ENCODE data around the gene POLG2.

The POLG2 gene

DNA sequence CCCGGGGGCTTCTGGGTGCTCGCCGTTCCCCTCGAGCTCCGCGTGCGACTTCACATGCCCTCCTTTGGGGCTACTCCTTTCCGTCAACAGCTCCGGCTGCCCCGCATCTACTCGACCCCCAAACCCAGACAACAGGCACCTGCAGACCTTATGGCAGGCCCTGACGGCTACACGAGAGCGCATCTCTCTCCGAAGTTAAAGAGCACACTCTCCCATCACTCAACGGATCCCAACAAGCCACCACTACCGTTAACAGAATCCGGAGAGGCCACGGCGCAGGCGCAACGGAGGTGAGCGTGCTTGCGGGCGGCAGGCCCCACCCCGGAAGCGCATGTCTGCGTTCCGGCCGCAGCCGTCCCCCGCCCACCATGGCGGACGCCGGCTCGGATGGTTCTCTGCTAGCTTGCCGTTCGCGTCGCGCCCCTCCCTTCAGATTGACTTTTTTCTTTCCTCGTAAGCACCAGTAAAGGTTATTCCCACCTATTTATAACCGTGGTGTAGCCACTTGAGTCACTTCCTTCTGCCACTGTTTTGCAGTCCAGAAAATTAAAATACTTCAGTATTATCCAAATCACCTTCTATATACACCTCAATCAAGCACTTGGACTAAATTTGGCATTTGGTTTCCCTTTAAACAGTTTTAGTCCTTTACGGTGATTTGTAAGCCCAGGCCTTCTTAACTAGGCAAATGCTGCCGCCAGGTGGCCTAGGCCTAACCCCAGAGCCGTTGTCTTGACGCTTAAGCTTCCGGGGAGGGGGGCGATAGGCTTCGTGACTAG lies at the start of gene POLG2:
Gene POLG2, minus strand, starts transcription at position 269 of the 779 bp plus-strand sequence. Its CDS starts 86 bp downstream, at position 183.
- peak; percentile 92 to 93 for DNase-seq (ENCODE audit: low read depth in 2 of 2)

DNA sequence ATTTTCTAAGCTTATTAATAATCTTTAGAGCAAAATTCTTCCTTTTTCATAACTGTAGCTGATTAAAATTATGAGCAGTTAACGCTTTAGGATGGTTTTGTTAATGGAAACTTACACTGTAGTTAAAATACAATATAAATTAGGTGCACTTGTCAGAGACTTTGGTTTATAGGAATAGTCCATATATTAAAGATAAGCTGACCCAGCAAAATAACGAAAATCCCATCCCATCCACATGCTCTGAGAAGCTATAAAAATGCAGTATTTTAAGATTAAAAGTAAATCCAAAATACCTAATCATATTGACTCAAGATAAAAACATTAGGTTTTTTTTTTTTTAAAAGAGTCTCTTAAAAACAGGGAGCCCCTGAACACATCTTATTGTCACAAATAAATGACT lies 47.9 kb upstream of the POLG2 start:
- no peak for DNase-seq (ENCODE audit: low read depth in 2 of 2)

DNA sequence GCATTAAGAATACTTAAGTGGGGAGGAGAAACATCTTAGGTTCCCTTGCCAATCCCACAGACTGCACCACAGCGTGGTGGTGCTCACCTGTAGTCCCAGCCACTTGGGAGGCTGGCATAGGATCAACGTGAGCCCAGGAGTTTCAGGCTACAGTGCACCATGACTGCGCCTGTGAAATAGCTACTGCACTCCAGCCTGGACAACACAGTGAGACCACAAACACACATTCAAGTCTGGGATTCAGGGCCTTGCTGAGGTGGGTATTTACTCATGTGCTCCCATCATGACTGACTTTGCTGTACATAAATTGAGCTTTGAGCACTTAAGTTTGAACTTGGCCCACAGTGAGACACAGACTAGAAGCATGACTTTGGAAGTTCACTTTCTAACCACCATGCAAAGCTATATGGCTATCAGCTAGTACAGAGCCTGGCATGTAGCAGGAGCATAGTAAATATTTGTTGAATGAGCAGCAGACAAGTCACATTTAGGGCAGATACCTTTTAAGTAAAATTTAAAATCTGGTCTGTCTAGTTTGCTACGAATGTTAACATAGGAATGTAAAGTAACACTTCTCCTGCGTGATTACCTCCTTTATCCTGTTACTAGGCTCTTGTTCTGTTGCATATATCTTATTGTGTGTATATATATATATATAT lies 43.4 kb upstream of the POLG2 start:
- no peak for DNase-seq (ENCODE audit: low read depth in 2 of 2)

DNA sequence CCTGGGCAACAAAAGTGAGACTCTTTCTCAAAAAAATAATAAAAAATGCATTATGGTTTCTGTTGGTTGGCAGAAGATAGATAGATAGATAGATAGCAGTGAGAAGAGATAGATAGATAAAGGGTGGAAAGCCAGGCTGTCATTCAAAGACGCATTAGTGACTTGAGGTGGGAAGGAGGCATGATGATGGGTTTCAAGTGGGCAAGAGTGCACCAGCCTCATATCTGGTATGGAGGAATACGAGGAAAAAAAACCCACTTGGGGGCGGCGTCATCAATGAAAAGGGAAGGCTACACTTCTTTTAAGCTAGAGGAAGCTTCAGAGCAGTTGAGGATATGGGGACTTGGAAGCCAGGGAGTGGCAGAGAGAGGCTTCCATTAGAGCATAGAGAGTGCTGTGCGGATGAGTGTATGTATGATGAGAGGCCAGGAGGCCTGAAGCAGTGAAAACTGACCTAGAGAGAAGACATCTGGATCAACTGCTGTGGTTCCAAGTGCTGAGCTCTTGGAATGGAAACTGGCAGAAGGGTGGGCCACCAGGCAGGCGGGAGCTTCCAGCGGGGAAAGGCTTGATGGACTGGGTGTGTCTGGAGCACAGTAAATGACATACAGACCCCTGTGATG lies 41.8 kb upstream of the POLG2 start:
- no peak for DNase-seq (ENCODE audit: low read depth in 2 of 2)

DNA sequence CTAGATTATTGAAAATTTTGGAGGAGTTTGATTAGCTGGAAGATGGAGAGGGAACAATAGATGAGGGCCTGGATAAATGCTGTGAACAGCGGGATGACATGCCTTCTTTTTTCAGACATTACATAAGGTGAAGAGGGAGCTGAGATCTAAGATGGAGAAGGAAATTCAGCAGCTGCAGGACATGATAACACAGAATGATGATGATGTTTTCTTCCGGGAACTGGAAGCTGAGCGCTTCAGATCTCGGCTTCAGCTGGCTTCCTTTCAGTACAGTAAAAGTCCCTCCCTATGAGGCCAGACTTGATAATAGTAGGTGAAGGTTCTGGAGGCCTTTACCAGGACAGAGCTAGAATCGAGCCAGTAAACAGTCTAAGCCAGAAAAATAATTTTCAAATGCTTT lies 40.6 kb upstream of the POLG2 start:
- no peak for DNase-seq (ENCODE audit: low read depth in 2 of 2)

DNA sequence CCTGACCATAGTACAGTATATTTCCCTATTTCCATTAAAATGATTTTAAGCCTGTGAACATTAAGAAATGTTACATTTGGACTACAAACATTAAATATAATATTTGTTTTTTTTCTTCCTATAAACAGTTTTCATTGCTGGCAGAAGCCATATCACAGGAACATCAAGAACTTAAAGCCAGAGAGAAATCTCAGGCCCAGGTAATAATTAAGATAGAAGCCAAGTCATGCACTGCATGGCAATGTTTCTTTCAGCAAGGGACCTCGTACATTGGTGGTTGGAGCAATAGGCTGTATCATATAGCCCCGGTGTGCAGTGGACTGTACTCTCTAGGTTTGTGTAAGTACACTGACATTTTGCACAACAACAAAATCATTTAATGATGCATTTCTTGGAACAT lies 40.1 kb upstream of the POLG2 start:
- no peak for DNase-seq (ENCODE audit: low read depth in 2 of 2)

DNA sequence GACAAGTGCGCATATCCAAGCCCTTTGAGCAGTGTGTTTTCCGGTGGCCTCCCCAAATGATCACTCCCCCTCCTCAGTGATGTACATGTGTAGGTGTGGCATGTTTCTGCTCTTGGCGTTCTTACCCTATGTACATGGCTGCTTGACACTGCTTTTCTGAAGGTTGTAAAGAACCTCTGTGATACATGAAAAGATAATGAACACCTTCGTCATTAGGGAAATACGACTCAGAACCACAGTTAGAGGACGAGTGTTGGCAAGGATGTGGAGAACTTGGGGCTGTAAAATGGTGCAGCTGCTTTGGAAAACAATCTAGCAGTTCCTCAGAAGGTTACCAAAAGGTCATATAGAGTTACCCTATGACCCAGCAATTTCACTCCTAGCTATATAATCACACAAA lies 38.5 kb upstream of the POLG2 start:
- DNase-seq (ENCODE audit: low read depth in 2 of 2) = no peak

DNA sequence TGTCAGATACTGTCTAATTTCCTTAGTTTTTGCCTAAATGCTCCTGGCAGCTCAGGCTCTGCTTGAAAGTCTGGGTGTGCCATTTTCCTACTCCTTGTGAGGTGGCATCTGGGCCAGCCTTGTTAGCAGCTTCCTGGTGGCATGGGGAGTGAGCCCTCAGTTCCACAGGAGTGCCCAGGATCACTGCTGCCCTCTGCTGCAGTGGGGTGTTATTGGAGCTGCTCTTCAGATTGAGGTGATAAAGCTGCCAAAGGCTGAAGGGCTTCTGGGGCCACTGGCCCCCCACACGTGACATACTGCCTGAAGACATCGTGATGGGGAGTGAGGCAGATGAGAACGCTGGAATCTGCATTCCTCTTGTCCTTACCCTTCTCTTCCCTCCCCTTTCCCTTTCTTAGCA lies 37.3 kb upstream of the POLG2 start:
- DNase-seq (ENCODE audit: low read depth in 2 of 2) = no peak

DNA sequence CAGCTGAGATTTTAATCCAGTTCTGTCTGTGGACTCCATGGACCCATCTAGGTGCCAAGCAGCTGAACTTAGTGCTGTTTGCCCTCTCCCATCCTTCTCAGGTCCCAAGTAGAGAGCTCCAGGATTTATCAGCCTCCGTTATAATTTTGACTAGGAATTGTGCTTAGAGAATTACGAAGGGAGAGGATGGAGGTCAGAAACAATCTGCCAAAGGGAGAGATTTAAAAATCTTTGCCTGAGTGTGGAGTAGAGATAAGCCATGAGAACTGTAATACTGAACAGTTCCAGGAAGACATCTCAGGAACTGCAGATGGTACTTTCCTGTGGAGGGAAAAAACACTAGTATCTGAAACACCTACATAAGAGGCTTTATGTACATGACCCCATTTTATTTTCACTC lies 36.9 kb upstream of the POLG2 start:
- DNase-seq (ENCODE audit: low read depth in 2 of 2) = no peak

DNA sequence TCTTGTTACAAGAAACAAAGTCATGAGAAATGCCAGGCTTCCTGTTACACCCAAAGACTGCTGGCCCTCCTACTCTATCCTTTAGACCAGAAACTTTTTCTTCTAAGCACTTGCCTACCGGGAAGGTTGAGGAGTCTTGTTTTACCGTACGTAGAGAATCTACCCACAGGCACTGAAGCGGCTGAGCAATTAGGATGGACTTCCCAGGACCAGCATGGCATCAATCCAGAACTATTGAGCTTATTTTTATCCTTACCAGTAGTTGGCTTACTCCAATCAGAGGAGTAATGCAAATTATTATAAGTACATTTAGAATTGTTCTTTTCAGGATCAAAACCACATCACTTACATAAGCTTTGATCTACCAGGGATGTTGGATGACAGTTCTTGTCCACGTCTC lies 35.6 kb upstream of the POLG2 start:
- DNase-seq (ENCODE audit: low read depth in 2 of 2) = no peak

DNA sequence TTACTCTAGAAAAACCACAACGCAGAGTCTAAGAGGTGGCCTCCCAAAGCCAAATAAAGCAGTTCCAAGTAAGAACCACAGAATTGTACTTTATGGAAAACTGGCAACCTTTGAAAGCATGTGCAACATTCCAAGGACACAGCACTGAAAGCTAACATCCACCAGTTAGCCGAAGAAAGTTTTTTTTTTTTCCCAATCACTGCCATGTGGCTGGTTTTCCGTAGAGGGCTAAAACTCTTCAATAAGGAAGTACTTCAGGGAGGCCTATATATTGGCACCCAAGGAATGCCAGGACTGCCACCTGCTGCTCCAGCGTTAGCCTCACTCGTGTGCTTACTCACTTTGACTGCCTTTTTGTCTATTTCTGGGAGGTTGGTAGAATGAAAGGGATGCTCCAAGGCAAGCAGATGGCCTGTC lies 35.1 kb upstream of the POLG2 start:
- no peak for DNase-seq (ENCODE audit: low read depth in 2 of 2)

DNA sequence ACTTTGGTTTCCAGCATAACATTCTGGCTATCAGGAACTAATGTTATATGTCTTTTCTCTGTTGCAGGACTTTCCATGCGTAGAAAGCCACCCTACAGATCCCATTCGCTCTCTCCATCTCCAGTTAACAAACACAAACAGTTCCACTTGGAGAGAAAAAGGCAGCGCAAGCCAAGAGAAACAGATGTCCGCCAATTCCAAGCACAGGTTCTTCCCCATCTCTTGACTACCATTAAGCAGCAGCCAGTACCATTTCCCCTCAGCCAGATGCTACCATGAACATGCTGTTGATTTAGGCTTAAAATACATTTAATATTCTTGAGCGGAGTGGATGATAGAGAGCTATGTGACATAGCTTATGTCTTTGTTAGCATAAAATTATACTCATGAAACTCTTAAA lies 32.4 kb upstream of the POLG2 start:
- no peak for DNase-seq (ENCODE audit: low read depth in 2 of 2)

DNA sequence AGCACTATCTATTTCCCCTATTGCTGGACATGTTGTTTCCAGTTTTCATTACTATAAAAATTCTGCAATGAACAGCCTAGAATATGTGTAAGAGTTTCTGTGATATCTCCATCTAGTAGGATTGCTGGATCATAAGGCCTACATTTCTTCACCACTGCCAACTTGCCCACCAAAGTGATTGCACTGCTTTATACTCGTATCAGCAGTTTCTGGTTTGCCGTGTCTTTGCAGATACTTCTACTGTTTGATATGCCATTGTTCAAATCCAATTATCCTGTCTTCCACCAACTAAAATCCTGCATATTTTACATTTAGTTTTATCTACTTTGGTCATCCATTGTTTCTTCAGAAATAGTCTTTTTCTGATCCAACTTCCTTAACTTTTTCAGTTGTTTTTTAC lies 31.1 kb upstream of the POLG2 start:
- no peak for DNase-seq (ENCODE audit: low read depth in 2 of 2)

DNA sequence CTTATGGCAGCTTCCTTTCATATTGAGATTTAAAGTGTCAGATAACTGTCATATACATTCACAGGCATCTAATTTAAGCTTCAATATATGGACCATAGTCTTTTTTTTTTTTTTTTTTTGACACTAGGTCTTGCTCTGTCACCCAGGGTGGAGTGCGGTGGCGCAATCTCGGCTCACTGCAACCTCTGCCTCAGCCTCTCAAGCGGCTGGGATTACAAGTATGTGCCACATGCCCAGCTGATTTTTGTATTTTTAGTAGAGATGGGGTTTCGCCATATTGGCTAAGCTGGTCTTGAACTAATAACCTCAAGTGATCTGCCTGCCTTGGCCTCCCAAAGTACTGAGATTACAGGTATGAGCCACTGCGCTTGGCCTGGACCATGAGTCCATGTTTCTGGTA lies 23.5 kb upstream of the POLG2 start:
- no peak for DNase-seq (ENCODE audit: low read depth in 2 of 2)

DNA sequence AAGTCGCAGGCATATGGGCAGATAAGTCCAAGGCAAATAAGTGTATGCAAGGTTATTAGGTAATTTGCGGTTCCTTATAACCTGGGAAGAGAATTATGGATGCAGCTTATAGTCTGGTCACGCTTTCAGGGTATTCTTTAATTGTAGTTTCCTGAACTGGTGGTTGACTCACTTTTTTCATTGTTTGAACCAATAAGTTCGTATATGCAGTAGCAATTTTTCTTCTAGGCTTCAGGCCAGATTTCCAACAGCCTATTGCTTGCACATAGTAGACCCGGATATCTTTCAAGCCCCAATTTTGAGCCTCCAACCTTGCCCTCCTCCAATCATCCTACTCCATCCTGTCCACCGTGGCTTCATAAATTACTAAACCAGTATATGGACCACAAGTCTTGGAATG lies 22.7 kb upstream of the POLG2 start:
- DNase-seq (ENCODE audit: low read depth in 2 of 2) = no peak

DNA sequence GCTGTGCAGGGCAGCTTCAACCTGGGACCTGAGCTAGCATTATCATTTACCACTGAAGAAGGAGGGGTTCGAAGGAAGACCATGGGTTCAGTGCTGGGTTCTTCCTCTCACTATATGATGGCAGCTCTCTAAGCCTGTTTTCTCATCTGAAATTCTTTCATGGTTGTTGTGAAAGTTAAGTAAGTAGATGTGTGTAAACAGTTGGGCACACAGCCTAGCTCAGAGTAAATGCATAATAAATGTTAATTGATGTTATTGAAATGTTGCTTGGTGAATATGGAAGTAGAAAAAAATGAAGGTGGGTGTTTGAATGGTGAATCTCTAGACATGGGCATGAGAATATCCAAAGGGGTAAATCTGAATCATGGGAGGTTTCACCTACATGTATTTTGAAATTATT lies 19.0 kb upstream of the POLG2 start:
- DNase-seq (ENCODE audit: low read depth in 2 of 2) = no peak

DNA sequence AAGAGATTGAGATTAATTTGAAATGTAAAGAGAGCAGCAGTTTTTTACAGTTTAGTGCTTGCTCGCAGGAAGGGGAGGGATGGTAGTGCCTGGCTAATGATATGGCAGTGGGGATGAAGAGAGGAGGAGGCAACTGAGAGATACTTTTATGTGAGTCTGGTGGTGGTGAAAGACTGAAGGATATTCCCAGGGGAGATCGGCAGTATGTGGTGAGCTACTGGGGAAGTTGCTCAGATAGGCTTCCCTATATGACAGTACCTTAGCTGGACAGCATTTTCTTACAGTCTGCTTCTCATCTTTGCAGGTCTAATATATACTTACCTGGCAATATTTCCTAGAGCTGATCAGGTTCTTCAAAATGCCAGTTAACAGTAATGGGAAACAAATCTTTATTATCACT lies 18.6 kb upstream of the POLG2 start:
- no peak for DNase-seq (ENCODE audit: low read depth in 2 of 2)

DNA sequence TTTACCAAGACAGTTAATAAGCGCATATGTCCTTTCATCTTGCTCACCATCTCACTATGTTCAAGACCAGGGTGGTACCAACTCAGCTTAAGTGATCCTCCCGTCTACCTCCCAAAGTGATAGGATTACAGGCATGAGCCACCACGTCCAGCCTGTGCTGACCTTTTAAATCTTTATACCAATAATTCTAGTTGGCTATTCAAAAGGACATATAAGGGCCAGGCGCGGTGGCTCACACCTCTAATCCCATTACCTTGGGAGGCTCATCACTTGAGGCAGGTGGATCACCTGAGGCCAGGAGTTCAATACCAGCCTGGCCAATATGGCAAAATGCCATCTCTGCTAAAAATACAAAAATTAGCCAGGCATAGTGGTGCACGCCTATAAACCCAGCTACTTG lies 12.3 kb upstream of the POLG2 start:
- no peak for DNase-seq (ENCODE audit: low read depth in 2 of 2)

DNA sequence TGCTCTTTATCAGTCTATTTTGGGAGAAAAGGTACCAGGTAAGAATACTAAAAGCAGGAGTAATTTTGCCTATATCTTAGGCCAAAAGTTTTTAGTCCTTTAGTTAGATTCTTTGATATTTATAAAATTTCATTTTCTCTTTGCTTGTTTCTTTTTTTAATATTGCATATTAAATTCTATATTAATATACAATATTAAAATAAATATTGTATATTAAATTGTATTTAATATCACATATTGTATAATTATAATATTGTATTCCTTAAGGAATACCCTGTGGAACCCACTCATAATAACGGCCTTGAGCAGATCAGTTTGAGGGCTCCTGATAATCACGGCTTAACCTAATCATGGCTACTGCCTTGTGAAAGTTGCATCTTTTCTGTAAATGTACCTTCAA lies 11.8 kb upstream of the POLG2 start:
- no peak for DNase-seq (ENCODE audit: low read depth in 2 of 2)

DNA sequence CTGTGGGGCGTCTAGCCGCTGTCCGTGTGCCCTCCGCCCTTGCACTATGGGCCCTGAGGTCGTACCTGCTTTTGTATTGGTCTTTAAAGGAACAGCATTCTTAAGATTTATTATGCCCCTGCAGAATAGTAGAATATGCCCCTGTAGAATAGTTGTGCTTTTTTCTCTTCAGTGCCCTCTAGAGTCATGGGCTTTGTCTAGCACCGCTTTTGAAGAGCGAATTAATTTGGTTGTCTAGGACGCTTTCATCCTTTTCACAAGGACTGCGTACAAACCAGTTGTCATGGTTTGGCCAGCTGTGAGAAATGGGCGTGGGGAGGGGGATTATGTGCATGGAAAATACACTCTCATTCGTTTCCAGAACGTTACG lies 10.5 kb upstream of the POLG2 start:
- no peak for DNase-seq (ENCODE audit: low read depth in 2 of 2)

DNA sequence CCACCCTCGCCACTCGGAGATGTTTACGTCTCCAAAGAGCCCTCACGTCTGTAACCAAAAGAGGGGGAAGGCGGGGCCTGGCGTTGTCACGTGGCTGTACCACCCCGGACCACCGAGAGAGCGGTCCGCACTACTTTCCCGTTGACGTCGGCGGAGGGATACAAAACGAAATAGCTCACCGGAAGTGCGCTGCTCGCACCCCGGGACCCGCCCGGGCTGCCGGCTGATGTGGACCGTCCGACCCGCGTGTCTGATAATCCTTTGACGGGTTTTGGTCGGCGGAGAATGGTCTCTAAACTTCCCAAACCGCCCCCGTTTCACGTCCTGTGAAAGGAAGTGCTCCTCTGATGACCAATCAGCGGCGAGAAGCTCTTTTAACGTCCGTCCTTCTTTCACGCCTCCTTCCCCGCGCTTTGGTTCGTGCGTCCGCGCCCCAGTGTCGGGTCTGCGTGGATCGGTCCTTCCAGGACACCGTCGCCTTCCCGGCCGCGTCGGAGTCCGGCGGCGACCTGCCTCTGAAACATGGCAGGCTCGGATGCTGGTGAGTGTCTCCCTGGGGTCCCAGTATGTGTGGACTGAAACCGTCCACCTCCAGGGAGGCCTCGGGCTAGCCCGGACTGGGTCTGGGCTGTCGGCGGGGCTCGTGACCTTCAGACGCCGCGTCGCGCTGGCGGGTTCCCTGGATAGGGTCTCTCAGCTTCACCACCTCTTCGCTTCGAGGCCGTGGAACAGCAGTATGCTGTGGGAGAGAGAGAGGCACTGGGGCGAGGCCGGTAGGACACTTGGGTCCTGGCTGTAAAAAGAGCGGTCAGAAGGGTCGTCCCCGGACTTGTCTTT lies 9.9 kb upstream of the POLG2 start, which contains the start of gene CEP95:
Gene CEP95, plus strand, starts transcription at position 402 of the 837 bp plus-strand sequence. Its CDS starts 121 bp downstream, at position 523.
- peak; percentile 89 to 95 for DNase-seq (ENCODE audit: low read depth in 2 of 2)

DNA sequence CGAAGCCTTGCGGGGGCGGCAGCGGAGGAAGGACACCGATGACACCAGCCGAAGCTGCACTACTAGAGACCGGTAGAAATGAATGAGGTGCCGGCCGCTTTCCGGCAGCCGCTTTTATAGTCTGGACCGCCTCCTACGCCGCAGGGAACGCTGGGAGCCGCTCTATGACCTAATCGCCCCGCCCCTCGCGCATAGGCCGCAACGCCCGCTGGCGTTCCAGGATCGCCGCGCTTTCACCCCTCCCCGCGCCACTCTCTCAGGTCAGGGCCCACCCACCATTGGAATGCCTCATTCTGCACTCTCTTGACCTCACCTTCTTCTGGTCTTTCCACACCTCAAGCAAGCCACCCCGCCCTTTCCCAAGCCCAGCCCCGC lies 9.3 kb upstream of the POLG2 start, which contains the start of gene DDX5:
Gene DDX5, minus strand, starts transcription at position 89 of the 375 bp plus-strand sequence. CDS start 170 bp downstream, outside the sequence.
- peak; percentile 92 to 94 for DNase-seq (ENCODE audit: low read depth in 2 of 2)
